ENCODE results near the gene TSPOAP1.

TSPOAP1 gene

DNA sequence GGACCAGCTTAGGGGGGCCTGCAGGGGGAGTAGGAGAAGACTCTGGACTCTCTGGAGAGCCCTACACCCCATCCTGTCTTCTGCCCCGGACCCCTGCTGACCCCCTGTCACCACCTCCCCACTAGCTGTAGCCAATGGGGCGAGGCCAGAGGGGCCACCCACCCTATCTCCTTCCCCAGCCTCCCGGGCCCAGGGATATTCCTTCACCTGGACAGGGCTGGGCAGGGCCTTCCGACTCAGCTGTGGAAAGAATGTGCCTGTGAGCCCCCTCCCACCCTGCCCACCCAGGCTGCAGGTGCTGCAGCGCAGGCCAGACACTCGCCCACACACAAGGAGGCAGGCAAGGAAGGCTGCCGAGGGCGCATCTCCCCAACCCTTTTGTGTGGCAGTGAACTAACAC is 23.0 kb downstream of the TSPOAP1 start:
- TF ChIP-seq CTCF (conservative IDR thresholded peaks at IDR 0.05) = no peak
- no peak overlapping the region for H3K27ac ChIP-seq

GRCh38 chr17:58304750-58305486 is 23.7 kb downstream of the TSPOAP1 start:
- no peak overlapping the region for H3K27ac ChIP-seq
- TF ChIP-seq CTCF (conservative IDR thresholded peaks at IDR 0.05) = no peak

DNA sequence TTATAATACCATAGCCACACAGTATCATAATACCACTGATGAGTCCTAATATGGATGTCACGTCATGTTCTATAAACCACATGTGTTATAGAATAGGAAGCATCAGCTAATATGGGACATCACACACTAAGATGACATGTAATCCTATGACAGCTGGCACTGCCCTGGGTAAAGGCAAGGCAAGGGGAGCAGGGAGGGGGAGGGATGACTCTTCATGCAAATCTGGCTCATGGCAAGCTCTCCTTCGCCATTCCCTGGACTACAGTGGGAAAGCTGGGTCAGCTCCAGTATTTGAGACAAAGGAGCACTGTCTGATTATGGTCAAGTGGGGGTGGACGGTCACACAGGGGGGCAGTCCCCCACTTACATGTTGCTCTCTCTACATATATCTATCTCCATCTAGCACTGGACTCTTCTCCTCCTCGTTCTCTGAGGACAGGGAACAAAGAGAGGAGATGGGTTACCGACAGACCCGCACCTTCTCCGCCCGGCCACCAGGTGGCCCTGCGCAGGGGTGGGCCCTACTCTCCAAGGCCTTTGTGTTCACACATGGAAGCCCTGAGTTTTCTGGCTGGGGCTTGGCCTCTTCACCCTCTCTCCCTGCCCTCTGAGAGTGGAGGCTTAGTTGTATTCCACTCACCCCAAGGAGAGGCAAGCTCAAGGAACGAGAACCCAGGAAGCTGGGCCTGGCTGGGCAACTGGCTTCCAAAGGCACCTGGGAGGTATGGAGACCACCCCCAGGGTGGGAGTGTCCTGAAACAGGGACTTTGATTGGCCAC is 24.4 kb downstream of the TSPOAP1 start:
- no peak overlapping the region for H3K27ac ChIP-seq
- peak; percentile 79 for TF ChIP-seq CTCF (conservative IDR thresholded peaks at IDR 0.05)

GRCh38 chr17:58302919-58303585 is 25.5 kb downstream of the TSPOAP1 start:
- TF ChIP-seq CTCF (conservative IDR thresholded peaks at IDR 0.05) = no peak
- no peak overlapping the region for H3K27ac ChIP-seq

GRCh38 chr17:58302171-58302918 is 26.2 kb downstream of the TSPOAP1 start:
- TF ChIP-seq CTCF (conservative IDR thresholded peaks at IDR 0.05) = no peak
- no peak overlapping the region for H3K27ac ChIP-seq

DNA sequence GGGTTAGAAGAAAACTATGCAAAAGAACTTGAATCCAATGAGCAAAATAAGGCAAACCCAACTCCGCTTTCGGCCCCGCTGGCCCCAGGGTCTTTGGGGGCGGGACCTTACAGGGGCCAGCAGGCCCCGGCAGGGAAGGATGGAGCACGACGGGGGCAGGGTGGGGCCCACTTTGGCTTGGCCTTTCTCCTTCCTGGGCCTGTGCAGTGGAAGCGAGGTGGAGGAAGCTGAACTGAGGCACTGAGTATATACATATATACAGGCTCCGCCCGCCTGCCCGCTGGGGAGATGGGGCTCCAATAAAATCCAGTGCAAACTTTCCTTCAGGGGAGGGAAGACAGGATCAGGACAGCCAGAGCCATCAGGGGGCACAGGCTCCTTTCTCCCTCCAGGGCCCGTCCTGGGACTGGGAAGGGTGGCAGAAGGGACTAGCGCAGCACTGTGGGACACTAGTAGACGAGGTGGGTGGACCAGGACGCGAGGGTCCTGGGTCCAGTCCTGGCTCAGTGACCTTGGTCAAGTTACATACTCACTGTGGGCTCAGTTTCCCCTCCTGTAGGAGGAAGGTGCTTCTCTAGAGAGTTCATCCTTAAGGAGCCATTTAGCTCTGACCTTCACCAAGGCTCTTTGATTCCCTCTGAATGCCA is 27.0 kb downstream of the TSPOAP1 start:
- TF ChIP-seq CTCF (conservative IDR thresholded peaks at IDR 0.05) = no peak

More for the DNA sequence above, 27.0 kb downstream of the TSPOAP1 start:
- H3K27ac ChIP-seq = no peak overlapping the region

Data from VCaP (cell line).